GM19324 (cell line): ENCODE measurements around the gene CCDC192.

Source experiments
- ATAC-seq: cut with Tn5 transposase; IDR thresholded peaks from one replicate; pipeline ENCODE4 v1.9.1; 2021; ENCODE audit warnings: mild to moderate bottlenecking, moderate library complexity; ENCODE audit not compliant: unreplicated experiment, low FRiP score

The CCDC192 gene

GRCh38 chr5:127805448-127805847 is 102.3 kb downstream of the CCDC192 start:
- no peak for ATAC-seq

GRCh38 chr5:127806776-127807175 is 103.6 kb downstream of the CCDC192 start:
- ATAC-seq, result no peak

GRCh38 chr5:127809533-127809932 is 106.3 kb downstream of the CCDC192 start:
- no peak for ATAC-seq

- ATAC-seq, result no peak
These were observed 106.8 kb downstream of the CCDC192 start for GRCh38 chr5:127810017-127810416.

- no peak for ATAC-seq
These were observed 107.7 kb downstream of the CCDC192 start for GRCh38 chr5:127810707-127811490.

- ATAC-seq, result no peak
These were observed 109.4 kb downstream of the CCDC192 start for GRCh38 chr5:127812570-127812969.

- ATAC-seq, result no peak
These were observed 110.7 kb downstream of the CCDC192 start for GRCh38 chr5:127813633-127814587.

- no peak for ATAC-seq
These were observed 111.4 kb downstream of the CCDC192 start for GRCh38 chr5:127814588-127814973.

- ATAC-seq, result peak; percentile 84
These were observed 117.8 kb downstream of the CCDC192 start for GRCh38 chr5:127820910-127821553.

GRCh38 chr5:127821896-127822295 is 118.7 kb downstream of the CCDC192 start:
- ATAC-seq, result no peak

- no peak for ATAC-seq
These were observed 120.9 kb downstream of the CCDC192 start for GRCh38 chr5:127824126-127824525.

- ATAC-seq, result peak; percentile 41
These were observed 122.8 kb downstream of the CCDC192 start for GRCh38 chr5:127826011-127826410.

GRCh38 chr5:127827451-127827850 is 124.3 kb downstream of the CCDC192 start:
- no peak for ATAC-seq

GRCh38 chr5:127830157-127830556 is 127.0 kb downstream of the CCDC192 start:
- no peak for ATAC-seq

- ATAC-seq, result no peak
These were observed 127.8 kb downstream of the CCDC192 start for GRCh38 chr5:127830829-127831598.

- ATAC-seq, result no peak
These were observed 128.9 kb downstream of the CCDC192 start for GRCh38 chr5:127832067-127832466.

- peak; percentile 74 for ATAC-seq
These were observed 130.9 kb downstream of the CCDC192 start for GRCh38 chr5:127834094-127834531.

- no peak for ATAC-seq
These were observed 131.4 kb downstream of the CCDC192 start for GRCh38 chr5:127834554-127834953.

GRCh38 chr5:127838661-127839060 is 135.5 kb downstream of the CCDC192 start:
- no peak for ATAC-seq

- no peak for ATAC-seq
These were observed 135.9 kb downstream of the CCDC192 start for GRCh38 chr5:127839072-127839471.
